GM18909 (cell line): ENCODE data around the gene PRLH.
A peak's percentile ranks its signal among the peaks of the same experiment; 100 is the strongest.

Experiments
- ATAC-seq: cut with Tn5 transposase; IDR thresholded peaks from one replicate; pipeline ENCODE4 v1.9.1; 2021; ENCODE audit warnings: mild to moderate bottlenecking; ENCODE audit not compliant: unreplicated experiment, poor library complexity

PRLH gene

DNA sequence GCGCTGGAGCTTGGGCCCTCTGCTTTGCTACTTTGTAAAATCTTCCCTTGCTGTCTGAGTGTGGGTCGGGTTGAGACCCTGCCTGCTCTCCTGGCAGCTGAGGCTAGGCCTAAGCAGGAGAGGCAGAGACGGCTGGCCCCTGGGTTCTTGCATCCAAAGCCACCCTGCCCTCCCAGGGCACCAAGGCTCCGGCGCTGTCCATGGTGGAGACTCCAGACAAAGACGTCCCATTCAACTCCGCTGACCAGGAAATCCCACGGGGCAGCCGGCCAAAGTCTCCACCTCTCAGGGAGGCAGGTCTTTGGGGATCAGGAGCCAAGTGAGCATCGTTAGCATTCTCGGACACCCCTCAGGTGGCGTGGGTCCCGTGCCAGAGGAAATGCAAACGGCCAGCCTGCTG lies 2.6 kb upstream of the PRLH start:
- no peak for ATAC-seq

DNA sequence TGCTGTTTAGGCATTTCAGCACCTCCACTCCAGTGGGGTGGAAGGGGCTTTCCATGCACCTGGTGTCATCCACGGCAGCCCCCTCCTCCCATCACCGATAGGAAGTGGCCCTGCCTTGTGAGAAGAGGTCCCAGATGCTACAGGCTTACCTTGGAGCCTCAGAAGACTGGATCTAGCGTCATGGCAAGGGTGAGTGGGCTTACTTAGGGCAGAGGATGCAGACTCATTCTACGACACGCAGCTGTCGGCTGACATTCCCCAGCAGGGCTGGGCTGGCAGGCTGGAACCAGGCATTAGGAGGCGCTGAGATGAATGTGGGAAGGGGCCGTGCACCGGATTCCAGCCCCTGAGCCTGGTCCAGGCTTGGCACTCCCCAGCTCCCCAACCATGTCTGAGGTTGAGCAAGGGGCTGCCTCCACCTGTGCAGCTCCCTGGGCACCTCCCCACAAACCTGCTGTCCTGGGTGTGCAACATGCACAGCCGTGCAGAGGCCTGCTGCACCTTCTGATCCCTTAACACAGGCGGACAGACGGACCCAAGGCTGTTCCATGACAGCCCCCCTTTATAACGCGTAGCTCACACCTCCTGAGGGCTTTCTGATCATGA lies 1.7 kb upstream of the PRLH start:
- no peak for ATAC-seq

DNA sequence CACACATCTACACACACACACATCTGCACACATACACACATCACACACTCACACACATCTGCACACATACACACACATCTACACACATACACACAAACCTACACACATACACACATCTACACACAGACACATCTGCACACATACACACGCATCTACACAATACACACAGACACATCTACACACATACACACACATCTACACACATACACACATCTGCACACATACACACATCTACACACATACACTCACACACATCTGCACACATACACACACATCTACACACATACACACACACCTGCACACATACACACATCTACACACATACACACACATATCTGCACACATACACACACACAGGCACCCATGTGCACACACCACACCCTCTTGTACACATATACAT lies 400 bp upstream of the PRLH start:
- ATAC-seq: no peak

DNA sequence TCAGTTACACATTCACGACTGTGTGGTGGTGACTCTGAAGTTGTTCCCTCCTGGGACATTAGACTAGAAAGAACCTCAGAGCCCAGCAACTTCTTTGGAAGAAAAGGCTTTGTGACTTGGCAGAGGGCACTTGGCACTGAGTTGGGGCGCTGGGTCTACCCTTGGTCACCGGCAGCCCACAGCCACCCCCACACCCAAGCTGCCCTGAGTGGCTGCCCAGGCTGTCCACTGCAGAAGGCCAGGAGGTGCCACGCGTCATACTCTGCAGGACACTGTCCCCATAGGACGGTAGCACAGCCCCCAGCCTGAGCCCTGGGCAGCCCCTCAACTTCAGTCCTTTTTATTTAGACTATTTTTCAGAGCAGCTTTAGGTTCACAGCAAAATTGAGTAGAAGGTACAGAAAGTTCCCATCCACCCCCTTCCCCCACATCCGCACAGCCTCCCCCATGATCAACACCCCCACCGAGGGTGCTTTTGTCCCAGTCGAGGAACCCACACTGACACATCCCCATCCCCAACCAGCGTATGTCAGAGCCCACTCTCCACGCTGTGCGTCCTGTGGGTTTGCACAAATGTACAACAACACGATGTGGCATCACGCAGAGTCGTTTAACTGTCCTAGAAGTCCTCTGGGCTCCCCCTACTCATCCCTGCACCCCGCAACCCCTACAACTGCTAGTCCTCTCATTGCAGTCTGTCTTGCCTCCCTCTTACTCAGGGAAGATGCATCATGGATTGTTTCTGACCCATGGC lies 1.1 kb downstream of the PRLH start:
- ATAC-seq: no peak

DNA sequence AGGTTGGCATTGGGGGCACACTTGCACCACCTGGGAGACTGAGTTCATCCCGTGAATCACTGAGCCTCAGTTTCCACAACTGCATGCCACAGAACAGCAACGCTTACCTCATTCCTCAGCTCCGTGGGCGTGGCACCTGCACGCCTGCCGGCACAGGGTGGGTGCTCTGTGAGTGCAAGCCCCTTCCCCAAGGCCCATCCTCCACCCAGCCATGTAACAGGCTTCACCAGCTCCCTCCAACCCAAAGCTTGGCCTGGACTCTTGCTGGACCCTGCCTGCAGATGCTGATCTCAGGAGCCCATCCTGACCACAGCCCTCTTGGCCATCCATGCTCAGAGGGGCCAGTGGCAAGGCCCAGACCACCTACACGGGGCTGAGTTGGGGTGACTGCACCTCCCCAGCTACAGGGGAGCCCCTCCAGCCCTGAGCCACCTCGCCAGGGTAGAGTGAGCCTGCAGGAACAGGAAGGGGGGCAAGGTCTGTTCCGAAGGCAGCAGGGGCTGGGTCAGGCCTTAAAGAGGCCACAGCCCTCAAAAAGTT lies 1.8 kb downstream of the PRLH start:
- no peak for ATAC-seq

DNA sequence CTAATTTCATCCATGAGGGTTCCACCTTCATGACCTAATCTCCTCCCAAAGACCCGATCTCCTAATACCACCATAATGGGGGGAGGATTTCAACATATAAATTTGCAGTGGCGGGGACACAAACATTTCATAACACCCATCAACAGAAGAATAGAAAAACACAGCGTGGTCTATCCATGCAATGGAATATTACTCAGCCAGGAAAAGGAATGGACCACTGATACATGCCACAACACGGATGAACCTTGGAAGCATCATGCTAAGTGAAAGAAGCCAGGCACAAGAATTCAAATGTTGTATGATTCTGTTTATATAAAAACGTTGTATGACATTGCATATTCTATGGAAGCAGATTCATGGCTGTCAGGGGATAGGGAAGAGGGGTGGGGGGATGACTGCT lies 2.7 kb downstream of the PRLH start:
- no peak for ATAC-seq

DNA sequence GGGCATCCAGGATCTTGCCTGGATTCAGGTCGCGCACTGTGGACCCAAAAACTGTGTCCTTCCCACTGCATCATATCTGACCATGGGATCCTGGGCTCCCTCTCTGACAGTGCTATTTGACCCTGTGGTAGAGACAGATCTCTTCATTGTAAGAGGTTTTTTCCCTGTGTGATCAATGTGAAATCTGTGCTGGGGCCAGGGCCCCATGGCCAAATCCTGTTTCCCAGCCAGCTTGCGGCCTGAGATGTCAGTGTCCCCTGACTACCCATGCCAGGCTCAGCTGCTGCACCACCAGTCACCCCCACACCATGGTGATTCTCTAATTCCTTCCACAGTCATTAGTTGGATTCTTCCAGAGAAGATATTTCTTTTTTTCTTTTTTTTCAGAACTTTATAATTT lies 3.5 kb downstream of the PRLH start:
- ATAC-seq: no peak

DNA sequence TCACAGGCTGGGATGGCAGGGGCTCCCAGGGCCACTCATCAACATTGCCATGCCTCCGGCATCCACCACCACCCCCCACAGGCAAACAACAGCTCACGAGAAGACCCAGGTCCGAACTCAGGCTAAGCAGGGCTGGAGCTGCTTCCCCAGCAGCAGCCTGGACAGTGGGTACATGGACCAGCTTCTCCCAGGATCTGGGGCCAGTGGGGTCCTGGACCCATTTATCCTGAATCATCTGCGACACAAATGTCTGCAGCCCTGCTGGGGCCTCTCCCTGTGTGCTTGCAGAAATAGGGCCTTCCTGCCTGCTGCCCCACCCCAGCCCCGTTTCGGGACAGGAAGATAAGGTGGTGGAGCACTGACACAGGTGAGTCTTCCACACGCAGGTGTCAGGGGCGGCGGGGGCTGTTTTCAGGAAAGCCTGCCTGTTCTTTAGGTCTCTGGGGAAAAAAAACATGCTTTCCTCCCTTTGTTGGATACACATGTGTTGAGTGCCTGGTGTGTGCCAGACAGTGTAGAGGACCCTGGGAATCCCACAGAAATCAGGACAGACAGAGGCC lies 4.5 kb downstream of the PRLH start:
- no peak for ATAC-seq

DNA sequence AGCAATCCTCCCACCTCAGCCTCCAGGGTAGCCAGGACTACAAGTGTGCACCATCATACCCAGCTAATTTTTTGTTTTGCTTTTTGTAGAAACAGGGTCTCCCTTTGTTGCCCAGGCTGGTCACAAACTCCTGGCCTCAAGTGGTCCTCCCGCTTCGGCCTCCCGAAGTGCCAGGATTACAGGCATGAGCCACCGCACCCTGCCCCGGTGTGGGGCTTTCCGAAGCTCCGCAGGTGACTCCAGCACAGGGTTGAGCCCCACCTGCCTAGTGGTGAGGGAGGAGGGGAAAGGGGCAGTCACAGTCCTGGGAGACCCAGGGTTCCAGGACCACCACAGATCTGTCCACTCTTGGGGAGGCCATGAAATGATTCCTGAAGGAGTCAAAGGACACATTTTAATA lies 5.2 kb downstream of the PRLH start:
- ATAC-seq: no peak

DNA sequence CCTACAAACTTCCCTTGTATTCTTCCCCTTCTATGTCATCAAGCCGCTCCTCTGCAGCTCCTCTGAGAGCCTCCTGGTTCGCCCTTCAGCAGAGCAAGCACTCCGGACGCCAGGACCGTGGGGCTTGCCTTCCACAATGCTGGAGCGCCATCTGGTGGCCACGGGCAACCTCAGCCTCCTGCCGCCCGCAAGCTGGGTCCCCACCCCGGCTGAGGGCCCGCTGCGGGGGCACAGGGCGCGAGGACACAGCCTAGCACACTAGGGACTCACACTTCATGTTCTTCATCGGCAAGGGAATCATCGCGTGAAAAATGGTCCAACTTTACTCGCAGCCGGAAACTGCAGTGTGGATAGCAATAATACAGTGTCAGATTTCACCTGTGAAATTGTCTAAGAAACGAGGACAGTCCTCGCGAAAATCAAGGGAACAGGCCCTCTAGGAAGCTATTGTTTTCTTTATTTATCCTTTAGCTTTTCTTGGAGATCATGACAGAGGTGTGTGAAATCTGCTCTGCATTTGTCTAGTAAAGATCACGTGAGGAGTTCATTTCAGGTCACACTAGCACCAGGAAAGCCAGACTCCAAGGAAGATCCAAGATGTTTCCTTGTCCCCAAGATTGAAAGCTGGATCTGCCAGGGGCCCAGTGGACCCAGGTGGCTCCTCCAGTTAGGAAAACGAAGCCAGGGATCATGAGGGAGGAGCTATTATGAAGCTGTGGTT lies 5.8 kb downstream of the PRLH start:
- ATAC-seq: peak; percentile 76

DNA sequence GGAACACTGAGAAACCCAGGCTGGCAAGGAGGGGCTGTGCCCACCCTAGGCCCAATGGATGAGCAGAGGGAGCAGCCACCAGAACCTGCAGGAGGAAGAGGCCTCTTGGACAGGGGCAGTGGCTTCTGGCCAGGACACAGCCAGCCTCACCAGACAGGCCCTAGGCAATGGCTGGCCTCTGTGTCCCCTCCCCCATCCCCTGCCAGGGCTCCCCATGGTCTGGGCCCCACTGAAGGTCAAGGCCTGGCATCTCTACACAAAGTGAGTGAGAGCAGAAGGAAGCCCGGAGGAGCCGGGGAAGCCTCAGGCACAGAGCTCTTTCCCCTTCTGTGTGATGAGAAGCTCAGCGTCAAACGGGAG lies 6.3 kb downstream of the PRLH start:
- no peak for ATAC-seq

DNA sequence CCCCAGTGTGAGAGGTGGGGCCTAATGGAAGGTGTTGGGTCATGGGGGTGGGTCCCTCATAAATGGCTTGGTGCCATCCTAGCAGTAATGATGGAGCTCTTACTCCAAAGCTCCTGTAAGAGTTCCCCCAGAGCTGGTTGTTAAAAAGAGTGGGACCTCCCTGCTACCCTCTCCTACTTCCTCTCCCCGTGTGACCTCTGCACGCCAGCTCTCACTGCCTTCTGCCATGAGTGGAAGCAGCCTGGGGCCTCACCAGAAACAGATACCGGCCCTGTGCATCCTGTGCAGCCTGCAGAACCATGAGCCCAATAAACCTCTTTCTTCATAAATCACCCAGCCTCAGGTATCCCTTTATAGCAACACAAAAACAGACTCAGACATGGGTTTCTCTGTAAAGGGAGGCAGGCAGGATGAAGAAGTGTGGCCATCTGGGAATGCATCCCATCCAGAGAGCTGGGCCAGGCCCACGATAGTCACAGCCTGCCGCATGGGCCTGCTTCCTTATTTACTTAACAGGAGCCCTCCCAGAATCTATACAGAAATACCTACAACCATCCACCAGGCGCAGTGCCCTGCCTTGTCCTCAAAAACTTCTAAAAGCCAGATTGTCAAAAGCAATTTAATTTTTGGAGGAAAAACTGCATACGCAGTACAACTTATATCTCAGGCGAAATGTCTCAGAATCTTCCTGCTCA lies 7.5 kb downstream of the PRLH start:
- ATAC-seq: no peak

DNA sequence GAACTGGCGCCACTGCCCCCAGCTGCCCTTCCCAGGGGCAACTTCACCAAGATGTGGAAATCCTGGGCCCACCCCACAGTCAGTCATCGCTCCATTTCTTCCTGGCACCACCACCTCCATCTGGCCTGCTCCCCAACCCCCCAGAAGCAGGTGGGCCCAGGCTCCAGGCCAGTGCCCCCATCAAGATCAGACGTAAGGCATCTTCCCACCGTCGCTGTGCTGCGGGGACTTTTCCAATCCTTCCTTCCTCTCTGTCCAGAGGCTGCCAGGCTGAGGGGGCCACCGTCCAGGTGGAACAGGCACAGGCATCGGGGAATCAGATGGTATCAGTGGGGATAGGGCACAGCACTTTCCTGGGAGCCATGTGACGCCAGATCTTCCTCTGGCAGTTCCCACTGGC lies 8.1 kb downstream of the PRLH start:
- ATAC-seq: no peak

DNA sequence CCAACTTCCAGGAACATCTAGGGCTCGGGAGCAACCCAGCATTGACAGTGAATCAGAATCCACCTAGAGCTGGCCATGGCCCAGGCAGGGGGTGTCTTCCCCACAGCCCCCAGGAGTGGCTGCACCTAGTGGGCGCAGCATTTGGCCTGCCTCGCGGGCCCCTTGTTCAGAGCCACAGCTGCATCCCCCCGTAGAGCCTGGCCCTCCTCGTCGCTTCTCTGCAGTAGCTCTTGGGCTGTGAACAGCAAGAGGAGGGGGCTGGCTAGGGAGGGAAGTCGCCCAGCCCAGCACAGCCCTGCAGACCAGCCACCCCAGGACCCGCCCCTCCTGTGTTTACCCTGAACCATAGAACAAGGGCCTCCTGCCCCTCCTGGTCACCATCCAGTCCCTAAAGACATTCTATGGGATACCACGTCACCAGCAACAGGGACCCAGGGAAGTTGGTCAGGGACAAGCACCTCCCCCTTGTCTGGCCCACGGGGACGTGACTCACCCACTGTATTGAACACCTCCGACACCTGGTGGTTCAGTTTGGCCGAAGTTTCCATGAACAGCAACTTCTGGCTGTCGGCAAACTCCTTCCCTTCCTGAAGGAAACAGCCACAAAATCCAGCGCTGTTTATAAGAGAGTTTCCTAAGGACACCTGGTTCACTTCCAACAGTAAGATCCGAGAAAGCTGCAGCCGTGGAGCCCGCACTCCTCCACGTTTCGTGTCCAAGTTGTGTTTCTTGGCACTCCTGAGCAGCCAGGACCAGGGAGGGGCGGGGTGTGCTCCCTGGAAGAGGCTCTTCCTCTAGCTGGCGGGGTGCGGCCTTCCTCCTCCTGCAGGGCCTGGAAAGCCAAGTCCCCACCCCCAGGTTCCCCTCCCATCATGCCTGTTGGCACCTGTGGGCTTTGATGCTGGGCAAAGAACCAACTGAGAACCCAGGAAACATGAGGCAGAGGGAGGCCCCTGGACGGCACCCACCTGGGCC lies 8.8 kb downstream of the PRLH start:
- no peak for ATAC-seq

DNA sequence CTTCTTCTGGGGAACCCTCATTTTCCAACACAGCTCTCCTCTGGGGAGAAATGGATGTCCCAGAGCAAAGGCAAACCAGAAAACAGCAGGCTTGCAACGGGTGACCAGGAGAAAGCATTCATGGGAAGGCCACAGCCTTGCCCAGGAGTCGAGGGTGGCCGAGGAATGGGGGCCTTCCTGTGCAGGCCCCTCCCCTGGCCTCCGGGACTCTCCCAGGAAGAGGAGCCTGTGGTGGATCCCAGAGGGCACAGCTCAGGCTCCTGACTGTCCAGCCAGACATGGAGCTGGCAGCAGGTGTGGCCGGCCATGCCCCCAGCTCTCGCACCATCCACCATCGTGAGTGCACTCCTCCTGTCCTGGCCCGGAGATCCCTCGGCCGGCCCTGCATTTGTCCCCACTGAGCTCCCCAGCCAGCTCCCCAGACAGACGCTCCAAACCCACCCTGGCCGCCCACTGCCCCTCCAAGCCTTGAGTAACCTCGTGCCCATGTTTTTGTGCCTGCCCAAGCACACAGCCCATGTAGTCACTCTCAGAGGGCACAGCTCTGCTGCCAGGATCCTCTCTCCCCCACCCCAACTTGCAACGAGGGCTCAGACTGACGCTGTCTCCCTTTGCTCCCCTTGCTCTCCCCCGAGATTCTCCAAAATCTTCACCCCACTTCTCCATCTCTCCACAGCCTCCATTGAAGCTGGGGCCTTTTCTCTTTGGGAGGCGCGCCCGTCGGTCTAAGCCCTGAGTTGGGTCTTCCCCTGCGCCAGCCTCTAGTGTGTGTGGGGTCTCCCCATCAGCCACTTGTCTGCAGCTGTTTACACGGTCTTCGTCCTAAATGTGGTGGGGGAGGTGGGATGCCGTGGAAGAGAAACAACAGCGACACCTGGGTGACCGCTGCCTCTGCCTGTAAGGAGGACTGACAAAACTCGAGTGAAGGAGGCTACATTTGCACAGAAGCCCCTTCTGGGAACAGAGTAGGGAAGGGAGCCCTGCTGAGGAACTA lies 9.8 kb downstream of the PRLH start:
- ATAC-seq: no peak

DNA sequence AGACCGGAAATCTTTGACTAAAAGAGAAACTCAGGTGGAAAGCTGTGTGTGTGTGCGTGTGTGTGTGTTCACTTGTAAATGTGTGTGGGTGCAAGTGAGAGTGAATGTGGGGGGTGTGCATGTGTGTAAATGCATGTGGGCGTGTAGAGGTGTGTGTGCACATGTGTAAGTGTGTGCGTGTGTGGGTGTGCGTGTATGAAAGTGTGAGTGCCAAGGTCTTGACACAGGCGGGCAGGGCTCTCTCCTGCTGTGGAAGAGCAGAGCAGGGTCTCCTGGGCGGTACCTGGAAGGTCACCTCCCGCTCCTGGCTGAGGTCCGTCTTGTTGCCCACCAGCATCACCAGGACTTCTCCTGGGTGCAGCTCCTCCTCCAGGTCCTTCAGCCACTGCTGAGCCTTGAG lies 10.6 kb downstream of the PRLH start:
- no peak for ATAC-seq

DNA sequence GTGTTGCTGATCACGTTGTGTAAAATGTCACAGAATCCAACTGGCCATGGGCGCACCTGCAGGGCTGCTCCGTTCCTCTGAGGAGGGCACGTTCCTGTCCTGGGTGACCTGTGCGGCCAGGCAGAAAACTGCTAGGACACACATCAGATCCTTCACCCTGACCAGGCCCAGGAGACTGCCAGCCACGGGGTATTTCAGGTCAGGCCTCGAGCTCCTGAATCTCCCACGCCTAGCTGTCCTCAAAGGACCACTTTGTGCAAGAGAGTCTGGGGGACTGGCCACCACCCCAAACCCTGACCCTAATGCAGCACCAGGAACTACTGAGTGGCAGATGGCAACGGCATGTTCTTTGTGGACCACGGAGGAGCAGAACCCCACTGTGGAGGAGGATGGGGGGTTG lies 11.1 kb downstream of the PRLH start:
- no peak for ATAC-seq
